GM20000 (cell line): ENCODE data around the gene TPPP3.
"Not testable (repeated sequence)": the region's sequence is repeated elsewhere in the genome, so short reads cannot be mapped to it uniquely, and the experiment has no call there.

Experiments used
- DNase-seq: peaks from one replicate; pipeline ENCODE4 v3.0.0; 2012; ENCODE audit warnings: low spot score
- CTCF ChIP-seq: IDR thresholded peaks from 2 replicates; pipeline ENCODE4 v1.5.1; 2012; ENCODE audit warnings: mild to moderate bottlenecking, control low read depth; ENCODE audit errors: extremely low read depth, missing control alignments

The TPPP3 gene

GRCh38 chr16:67383284-67383683 is 10.0 kb downstream of the TPPP3 start:
- no peak for TF ChIP-seq CTCF
- DNase-seq, result no peak

- DNase-seq, result no peak
- no peak for TF ChIP-seq CTCF
Measured at GRCh38 chr16:67378642-67379041, 14.7 kb downstream of the TPPP3 start.

GRCh38 chr16:67376012-67376411 is 17.3 kb downstream of the TPPP3 start:
- DNase-seq, result not testable (repeated sequence)

- DNase-seq, result no peak
- TF ChIP-seq CTCF, result no peak
Measured at GRCh38 chr16:67372664-67373063, 20.6 kb downstream of the TPPP3 start.

GRCh38 chr16:67370661-67371060 is 22.6 kb downstream of the TPPP3 start:
- no peak for TF ChIP-seq CTCF
- DNase-seq, result no peak

GRCh38 chr16:67364600-67365235 is 28.6 kb downstream of the TPPP3 start:
- no peak for DNase-seq
- TF ChIP-seq CTCF, result no peak

- TF ChIP-seq CTCF, result no peak
- no peak for DNase-seq
Measured at GRCh38 chr16:67361038-67361437, 32.3 kb downstream of the TPPP3 start.

- not testable (repeated sequence) for DNase-seq
Measured at GRCh38 chr16:67359540-67360269, 33.6 kb downstream of the TPPP3 start.
